IPS-NIHi11 (cell line): Measurements from ENCODE around the gene CHCHD10.
A peak's percentile ranks its signal among the peaks of the same experiment; 100 is the strongest.

ENCODE experiments used
- DNase-seq: peaks from one replicate; pipeline ENCODE4 v3.0.0; 2012; ENCODE audit warnings: mixed read lengths, low spot score

CHCHD10 gene

GRCh38 chr22:23787600-23787896 lies 19.8 kb upstream of the CHCHD10 start:
- no peak for DNase-seq

DNA sequence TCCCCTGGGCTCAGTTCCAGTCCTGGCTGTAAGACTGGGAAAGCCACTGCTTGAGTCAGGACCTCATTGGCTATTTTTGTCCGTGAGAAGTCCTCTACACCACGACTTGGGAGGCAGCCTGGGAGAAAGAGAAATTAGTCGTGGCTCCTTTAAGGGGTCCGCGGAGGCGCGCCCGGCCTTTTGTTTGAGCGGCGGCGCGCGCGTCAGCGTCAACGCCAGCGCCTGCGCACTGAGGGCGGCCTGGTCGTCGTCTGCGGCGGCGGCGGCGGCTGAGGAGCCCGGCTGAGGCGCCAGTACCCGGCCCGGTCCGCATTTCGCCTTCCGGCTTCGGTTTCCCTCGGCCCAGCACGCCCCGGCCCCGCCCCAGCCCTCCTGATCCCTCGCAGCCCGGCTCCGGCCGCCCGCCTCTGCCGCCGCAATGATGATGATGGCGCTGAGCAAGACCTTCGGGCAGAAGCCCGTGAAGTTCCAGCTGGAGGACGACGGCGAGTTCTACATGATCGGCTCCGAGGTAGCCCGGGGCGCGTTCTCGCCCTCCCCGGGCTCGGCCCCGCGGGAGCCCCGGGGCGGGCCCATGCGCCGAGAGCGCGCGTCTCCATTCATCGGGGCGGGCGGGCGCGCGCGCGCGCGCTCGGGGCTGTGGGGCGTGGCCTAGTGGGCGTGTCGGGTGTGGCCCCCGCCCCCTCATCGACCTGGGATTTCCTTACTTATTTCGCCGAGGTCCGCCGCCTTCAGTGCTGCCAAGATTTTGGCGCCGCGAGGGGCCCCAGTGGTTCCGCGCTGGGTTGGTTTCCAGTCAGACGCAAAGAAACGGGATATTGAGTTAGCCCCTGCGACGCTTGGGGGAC lies 19.2 kb upstream of the CHCHD10 start, which contains the start of gene SMARCB1:
SMARCB1 (plus strand) TSS at position 215 of the 848 bp plus-strand sequence; CDS start at position 419, 204 bp downstream.
- peak; percentile 98 for DNase-seq

GRCh38 chr22:23786261-23786710 lies 18.5 kb upstream of the CHCHD10 start:
- no peak for DNase-seq

GRCh38 chr22:23784215-23784732 lies 16.5 kb upstream of the CHCHD10 start:
- DNase-seq, result no peak

DNA sequence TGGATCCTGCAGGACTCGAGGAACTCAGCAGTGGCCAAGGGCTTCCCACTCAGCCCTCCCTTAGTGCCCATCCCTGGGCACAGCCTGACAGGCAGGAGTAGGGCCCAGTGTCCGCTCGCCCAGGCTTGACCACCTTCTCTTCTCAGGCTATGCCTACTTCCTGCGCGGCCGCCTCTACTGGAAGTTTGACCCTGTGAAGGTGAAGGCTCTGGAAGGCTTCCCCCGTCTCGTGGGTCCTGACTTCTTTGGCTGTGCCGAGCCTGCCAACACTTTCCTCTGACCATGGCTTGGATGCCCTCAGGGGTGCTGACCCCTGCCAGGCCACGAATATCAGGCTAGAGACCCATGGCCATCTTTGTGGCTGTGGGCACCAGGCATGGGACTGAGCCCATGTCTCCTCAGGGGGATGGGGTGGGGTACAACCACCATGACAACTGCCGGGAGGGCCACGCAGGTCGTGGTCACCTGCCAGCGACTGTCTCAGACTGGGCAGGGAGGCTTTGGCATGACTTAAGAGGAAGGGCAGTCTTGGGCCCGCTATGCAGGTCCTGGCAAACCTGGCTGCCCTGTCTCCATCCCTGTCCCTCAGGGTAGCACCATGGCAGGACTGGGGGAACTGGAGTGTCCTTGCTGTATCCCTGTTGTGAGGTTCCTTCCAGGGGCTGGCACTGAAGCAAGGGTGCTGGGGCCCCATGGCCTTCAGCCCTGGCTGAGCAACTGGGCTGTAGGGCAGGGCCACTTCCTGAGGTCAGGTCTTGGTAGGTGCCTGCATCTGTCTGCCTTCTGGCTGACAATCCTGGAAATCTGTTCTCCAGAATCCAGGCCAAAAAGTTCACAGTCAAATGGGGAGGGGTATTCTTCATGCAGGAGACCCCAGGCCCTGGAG lies 15.7 kb upstream of the CHCHD10 start:
- no peak for DNase-seq

GRCh38 chr22:23782703-23783102 lies 14.9 kb upstream of the CHCHD10 start:
- DNase-seq, result no peak

DNA sequence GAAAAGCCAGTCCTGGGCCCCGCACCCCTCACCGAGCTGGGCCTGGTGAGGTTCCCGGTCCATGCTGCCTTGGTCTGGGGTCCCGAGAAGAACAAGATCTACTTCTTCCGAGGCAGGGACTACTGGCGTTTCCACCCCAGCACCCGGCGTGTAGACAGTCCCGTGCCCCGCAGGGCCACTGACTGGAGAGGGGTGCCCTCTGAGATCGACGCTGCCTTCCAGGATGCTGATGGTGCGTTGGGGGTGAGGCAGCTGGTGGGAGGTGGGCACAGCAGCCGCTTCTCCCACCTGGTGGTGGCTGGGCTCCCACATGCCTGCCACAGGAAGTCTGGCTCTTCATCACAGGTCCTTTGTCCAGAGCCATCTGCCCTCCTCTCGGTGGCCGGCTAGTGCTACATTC lies 14.5 kb upstream of the CHCHD10 start:
- no peak for DNase-seq

GRCh38 chr22:23781511-23782183 lies 13.9 kb upstream of the CHCHD10 start:
- no peak for DNase-seq

GRCh38 chr22:23781065-23781464 lies 13.3 kb upstream of the CHCHD10 start:
- DNase-seq, result no peak

GRCh38 chr22:23780146-23780748 lies 12.5 kb upstream of the CHCHD10 start:
- no peak for DNase-seq

- DNase-seq, result no peak
These were observed 12.0 kb upstream of the CHCHD10 start for GRCh38 chr22:23779731-23780130.

DNA sequence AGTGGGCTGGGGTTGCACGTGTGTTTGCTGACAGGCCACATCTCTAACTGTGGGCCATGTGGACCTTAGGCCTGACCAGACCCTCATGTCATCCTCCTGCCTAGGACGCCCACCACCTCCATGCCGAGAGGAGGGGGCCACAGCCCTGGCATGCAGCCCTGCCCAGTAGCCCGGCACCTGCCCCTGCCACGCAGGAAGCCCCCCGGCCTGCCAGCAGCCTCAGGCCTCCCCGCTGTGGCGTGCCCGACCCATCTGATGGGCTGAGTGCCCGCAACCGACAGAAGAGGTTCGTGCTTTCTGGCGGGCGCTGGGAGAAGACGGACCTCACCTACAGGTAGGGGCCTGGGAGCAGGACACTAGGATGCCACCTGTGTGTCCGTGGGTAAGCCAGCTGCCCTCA lies 11.3 kb upstream of the CHCHD10 start:
- DNase-seq, result no peak

DNA sequence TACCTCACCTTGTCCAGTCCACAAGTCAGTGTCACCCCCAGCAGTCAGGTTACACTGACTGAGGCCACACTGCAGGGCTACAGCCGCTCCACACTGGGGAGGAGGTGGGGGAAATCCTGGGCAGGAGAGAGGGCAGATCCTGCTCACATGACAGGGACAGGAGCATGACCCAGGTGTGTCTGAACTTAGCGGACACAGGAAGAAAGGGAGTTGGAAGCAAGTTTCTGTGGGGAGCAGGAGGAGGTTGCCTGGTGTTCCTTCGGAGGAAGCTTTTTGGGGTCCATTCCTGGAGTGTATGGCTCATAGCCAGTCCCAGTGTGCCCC lies 10.8 kb upstream of the CHCHD10 start:
- no peak for DNase-seq

GRCh38 chr22:23777776-23778576 lies 10.2 kb upstream of the CHCHD10 start:
- DNase-seq, result no peak

DNA sequence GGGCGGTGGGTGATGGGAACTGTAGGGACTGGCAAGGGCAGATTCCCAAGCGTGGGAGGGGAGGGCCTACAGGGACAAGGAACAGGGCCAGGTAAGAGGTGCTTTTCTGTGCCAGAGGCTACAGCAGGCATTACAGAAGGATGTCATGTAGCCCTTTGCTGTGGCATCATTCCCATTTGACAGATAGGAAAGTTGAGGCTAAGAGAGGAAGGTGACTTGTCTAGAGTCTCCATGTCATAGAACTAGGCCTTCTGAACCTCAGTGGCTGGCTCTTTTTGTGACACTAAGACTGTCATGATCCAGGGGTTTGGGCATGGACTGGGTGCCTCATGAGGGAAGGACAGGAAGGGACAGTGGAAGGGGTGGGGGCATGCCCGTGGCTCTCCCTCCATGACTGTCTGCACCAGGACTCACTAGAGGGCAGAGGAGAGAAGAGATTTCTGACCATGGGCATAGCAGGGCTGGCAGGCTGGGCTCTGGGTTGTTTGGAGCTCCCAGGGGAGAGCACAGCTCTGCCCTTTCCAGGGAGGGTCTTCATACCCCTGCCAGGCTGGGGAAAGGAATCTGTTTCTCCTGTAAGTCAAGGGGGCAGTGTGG lies 8.1 kb upstream of the CHCHD10 start:
- no peak for DNase-seq

GRCh38 chr22:23774922-23775436 lies 7.2 kb upstream of the CHCHD10 start:
- DNase-seq, result no peak

GRCh38 chr22:23774114-23774921 lies 6.5 kb upstream of the CHCHD10 start:
- no peak for DNase-seq

DNA sequence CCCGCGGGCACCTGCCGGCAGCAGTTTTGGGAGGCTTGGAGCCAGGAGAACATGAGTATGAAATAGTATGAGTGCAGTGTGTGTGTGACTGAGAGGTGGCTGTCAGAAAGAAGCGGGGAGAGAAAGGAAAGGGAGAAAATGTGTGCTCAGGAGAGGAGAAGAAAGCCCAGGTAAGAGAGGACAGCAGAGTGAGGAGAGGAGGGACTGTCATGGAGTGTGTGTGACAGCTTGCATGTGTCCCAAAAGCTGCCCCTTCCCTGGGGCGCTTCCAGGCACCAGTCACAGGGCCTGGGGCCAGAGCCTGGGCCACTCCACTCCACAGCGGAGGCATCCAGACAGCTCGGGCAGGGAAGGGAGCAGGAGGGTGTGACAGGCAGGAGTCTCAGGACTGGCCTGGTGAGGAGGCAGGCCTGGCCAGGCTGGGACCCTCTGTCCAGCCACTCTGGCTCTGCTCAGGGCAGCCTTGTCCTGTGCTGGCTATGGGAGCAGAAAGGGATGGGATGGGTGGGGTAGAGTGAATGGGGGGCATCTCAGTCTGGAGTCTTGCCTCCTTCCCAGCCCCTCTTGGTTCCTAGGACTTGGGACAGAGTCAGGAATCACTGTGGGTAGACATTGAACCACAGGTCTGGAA lies 5.8 kb upstream of the CHCHD10 start:
- no peak for DNase-seq
